K562 (cell line): ENCODE measurements around the gene MXRA7. TPM values are rescaled to one million over a fixed set of nuclear protein-coding genes. Genes with fewer than 3 reads are reported as not detected.

Experiments used
- CXXC5 ChIP-seq: fragments of 250-450 bp; sonication (Bioruptor Pico); IDR thresholded peaks from 2 replicates; pipeline ENCODE4 v1.8.0; 2022; ENCODE audit warnings: inconsistent platforms, mild to moderate bottlenecking, moderate library complexity
- GABPB1 ChIP-seq: sonication (generic); formaldehyde crosslinking; IDR thresholded peaks from 2 replicates; pipeline ENCODE4 v1.8.0; 2022; ENCODE audit warnings: mild to moderate bottlenecking, missing genetic modification reagents
- HMBOX1 ChIP-seq: sonication (generic); IDR thresholded peaks from 2 replicates; pipeline ENCODE4 v1.6.1; 2016
- ILF3 ChIP-seq: fragments of 450-650 bp; IDR thresholded peaks from 2 replicates; pipeline ENCODE4 v1.6.1; 2018; ENCODE audit warnings: antibody characterized with exemption, mild to moderate bottlenecking, moderate library complexity, borderline replicate concordance
- MGA ChIP-seq: fragments of 450-650 bp; IDR thresholded peaks from 2 replicates; pipeline ENCODE4 v1.6.1; 2016; ENCODE audit warnings: mild to moderate bottlenecking, moderate library complexity
- SPI1 ChIP-seq: IDR thresholded peaks from 2 replicates; pipeline ENCODE4 v1.6.1; 2011; ENCODE audit warnings: low read depth, low read length, control low read depth, borderline replicate concordance
- TAF15 ChIP-seq: fragments of 200-400 bp; formaldehyde crosslinking; IDR thresholded peaks from 2 replicates; pipeline ENCODE4 v1.6.1; 2017; ENCODE audit warnings: mild to moderate bottlenecking, low read depth, low read length, moderate library complexity
- TAL1 ChIP-seq: fragments of 450-650 bp; IDR thresholded peaks from 2 replicates; pipeline ENCODE4 v1.6.1; 2016; ENCODE audit warnings: mild to moderate bottlenecking
- ZBTB33 ChIP-seq: sonication (generic); formaldehyde crosslinking; IDR thresholded peaks from 2 replicates; pipeline ENCODE4 v1.8.1; 2023; ENCODE audit warnings: mild to moderate bottlenecking, missing genetic modification reagents
- ZC3H11A ChIP-seq: IDR thresholded peaks from 2 replicates; pipeline ENCODE4 v1.6.1; 2012; ENCODE audit warnings: low read depth, low read length, improper control_type of control experiment
- polyA plus RNA-seq, 8 experiments: library from polyadenylated mRNA; depleted of rRNA in 4 of 8; stranded (reverse) in 5 of 8; unstranded in 3 of 8; fragments of >200 nt; fragmentation: Nextera tagmentation in 2 of 8; fragmentation: Illumina TruSeq in 1 of 8; extraction: Ambion mirVana in 2 of 8; extraction: Trizol in 1 of 8; gene quantifications; 2 replicates each; pipeline versions ENCODE4 v1.2.1 to v1.2.3, GENCODE V29; 2011 to 2014; ENCODE audit warnings: inconsistent platforms in 1 of 8, missing spikeins in 1 of 8
- total RNA-seq, 7 experiments: library from RNA; depleted of rRNA in 6 of 7; stranded (reverse); fragments of >200 nt in 6 of 7; fragmentation: Illumina TruSeq in 2 of 7; extraction: Trizol in 2 of 7; gene quantifications; 2 replicates each; pipeline versions ENCODE4 v1.2.1 to v1.2.3, GENCODE V29; 2011 to 2021; ENCODE audit warnings: low replicate concordance in 1 of 7

Gene MXRA7
- total and polyA plus RNA-seq, 9 of the 15 experiments (the other 6 are each of a cell fraction or from before 2014, with no cell fraction given) = 2.6 to 38.4 (median 14.3) TPM

DNA sequence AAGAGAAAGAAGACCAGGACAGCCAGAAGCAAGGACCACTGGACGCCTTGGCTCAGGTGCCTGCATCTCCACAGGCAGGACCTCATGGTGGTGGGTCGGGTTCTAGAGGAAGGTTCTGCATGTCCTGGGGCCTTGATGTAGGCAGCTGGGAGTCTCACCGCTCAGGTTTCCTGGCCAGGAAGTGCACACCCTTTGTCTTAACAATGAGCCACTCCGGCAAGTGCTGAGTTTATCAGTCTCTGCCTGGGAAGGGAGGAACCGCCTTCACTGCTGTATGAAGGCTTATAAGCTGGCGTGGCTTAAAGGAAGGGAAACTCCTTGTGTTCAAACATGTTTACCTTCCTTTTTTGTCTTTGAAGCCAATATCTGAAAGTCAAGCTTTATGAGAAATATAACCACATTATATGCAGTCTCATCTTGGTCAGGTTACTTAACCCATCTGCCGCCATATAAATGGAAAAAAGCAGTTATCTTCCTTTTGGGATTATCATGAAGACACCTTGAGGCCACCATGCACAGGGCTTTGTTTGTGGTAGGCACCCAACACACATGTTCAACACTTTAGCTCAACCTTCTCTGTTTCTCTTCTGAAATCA, 67.1 kb downstream of the MXRA7 start, which contains the start of gene ST6GALNAC1 (continued):
- peak; percentile 81 for TF ChIP-seq MGA
- 0 out of 2 replicates have a peak, but pooled peaks have one; percentile 26 for TF ChIP-seq ZBTB33 (CRISPR knock-in tag)
- TF ChIP-seq CXXC5 (CRISPR knock-in tag) = peak; percentile 55
- TF ChIP-seq HMBOX1 = 0 out of 2 replicates have a peak, but pooled peaks have one; percentile 42
- no peak for TF ChIP-seq TAF15
- TF ChIP-seq ZC3H11A = no peak
- TF ChIP-seq ILF3 = no peak
- peak; percentile 85 for TF ChIP-seq SPI1
- peak; percentile 28; the same call in 1 of the 2 replicates for TF ChIP-seq TAL1
- peak; percentile 64; the same call in 1 of the 2 replicates for TF ChIP-seq GABPB1
